AG09319 (cell line): ENCODE results near the gene BASP1.

ENCODE experiments used
- DNase-seq: peaks from one replicate; pipeline ENCODE4 v3.0.0-alpha.2; 2010; ENCODE audit warnings: low read depth; ENCODE audit errors: extremely low read depth
- TF ChIP-seq, protein P1 (sequence below): IDR thresholded peaks from 2 replicates; pipeline ENCODE4 v1.5.1; 2011; ENCODE audit warnings: low read depth, mild to moderate bottlenecking, inconsistent platforms, low read length, moderate library complexity

The BASP1 gene

DNA sequence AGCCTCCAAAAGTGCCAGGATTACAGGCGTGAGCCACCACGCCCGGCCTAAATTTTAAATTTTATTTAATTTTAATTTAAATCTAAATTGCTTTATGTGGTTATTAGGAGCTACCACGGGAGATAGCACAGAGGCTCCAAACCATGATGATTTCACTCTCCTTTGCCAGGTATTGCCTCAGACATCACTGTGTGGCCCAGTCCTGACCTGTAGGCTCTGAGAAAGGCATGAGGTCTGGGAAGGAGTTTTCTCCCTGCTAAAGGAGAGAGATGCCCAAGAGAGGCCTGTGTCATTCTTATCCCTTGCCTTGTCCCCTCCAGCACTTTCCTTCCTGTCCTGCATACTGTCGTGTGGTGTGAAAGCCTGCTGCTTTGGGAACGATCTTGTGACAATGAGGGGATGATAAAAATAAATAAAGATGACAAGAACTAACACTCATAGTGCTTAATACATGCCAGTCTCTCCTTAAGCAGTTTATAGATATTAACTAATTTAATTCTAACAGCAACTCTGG is 37.0 kb upstream of the BASP1 start:
- TF ChIP-seq, protein P1, sequence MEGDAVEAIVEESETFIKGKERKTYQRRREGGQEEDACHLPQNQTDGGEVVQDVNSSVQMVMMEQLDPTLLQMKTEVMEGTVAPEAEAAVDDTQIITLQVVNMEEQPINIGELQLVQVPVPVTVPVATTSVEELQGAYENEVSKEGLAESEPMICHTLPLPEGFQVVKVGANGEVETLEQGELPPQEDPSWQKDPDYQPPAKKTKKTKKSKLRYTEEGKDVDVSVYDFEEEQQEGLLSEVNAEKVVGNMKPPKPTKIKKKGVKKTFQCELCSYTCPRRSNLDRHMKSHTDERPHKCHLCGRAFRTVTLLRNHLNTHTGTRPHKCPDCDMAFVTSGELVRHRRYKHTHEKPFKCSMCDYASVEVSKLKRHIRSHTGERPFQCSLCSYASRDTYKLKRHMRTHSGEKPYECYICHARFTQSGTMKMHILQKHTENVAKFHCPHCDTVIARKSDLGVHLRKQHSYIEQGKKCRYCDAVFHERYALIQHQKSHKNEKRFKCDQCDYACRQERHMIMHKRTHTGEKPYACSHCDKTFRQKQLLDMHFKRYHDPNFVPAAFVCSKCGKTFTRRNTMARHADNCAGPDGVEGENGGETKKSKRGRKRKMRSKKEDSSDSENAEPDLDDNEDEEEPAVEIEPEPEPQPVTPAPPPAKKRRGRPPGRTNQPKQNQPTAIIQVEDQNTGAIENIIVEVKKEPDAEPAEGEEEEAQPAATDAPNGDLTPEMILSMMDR, result no peak
- DNase-seq, result no peak

DNA sequence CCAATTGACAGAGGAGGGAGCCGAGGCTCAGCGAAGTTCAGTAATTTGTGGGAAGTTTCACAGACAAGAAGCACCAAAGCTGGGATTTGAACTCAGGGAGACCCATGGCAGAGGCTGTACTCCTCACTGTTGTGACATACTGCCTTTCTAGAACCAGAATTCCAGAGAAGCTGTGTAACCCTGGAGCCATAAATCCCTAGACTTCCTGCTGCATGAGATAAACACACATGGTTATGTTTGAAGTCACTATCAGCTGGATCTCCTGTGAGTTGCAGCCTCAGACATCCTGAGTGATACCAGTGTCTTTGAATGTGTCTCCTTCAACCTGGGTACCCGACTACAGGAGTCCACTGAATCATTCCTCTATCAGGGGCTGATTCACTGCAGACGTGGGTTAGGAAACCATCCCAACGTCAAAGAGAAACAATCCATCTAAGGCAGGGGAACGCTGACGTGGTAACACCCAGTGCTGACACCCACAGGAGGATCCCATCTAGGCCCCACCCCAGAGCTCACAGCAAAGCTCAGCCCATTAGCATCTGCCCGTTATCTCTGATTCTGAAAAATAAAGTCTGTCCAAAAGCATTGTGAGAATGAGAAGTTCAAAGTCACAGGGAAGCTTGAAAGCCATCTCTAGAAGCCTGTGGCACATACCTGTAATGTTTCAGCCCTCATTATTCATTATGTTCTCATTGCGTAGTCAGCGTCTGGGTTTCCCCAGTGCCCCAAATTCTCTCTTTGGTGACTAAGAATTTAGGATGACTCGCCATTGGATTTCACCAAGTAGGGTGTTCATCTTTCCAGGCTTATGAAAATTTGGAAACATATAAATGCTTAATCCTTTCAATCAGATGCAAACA is 36.3 kb upstream of the BASP1 start:
- DNase-seq, result peak; percentile 51
- TF ChIP-seq, protein P1, result no peak

DNA sequence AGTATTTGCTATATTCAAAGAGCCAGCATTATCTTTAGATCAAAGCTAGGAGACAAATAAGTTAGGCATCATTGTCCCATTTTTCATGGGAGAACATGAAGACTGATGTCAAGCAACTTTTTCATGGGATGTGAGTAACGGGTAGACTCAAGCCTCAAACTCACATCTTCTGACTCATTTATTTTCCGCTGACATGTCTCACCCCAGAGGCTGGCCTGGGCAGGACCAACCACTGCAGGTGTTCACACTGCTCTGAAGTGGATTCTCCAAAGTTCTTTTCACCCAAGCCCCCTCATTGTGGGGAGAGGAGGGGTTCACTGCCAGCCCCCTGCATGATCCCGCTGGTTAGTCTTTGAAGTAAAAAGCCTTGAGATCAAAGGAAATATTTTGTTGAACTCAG is 34.9 kb upstream of the BASP1 start:
- TF ChIP-seq, protein P1, result no peak
- DNase-seq, result no peak

DNA sequence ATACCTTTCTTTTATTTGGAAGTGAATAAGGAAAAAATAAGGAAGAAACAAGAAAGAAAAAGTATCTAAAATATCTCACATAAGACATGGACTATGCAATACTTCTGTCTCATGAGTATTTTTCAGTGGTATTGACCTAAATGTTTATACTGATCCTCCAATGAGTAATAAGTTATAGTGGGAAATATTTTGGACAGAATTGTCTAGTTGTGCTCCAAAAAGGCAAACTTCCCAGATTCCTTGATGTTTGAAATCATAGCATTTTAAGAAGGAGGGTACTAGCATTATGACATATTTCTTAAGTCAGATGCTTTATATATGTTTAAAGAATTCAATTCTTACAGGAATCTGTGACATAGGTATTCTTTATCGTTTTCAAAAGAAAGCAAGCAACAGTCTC is 34.5 kb upstream of the BASP1 start:
- TF ChIP-seq, protein P1, result no peak

DNA sequence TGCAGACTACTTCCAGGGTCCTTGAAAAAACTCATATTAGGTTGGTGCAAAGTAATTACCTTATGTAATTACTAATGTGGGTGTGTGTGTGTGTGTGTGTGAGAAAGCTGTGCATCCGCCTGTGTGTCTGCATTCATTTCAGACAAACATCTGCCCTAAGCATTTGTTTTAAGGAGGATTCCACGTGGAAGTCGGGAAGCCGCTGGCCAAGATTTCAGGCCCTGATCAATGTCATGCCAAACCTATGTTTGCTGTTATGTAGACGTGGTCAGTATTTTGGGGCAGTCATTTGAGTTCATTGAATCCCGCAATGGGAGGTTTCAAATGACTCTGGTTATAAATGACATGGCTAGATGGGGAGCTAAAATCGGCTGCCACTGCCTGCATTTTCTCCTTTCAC is 33.6 kb upstream of the BASP1 start:
- DNase-seq, result no peak
- TF ChIP-seq, protein P1, result no peak

More for the DNA sequence above, 34.5 kb upstream of the BASP1 start:
- no peak for DNase-seq

DNA sequence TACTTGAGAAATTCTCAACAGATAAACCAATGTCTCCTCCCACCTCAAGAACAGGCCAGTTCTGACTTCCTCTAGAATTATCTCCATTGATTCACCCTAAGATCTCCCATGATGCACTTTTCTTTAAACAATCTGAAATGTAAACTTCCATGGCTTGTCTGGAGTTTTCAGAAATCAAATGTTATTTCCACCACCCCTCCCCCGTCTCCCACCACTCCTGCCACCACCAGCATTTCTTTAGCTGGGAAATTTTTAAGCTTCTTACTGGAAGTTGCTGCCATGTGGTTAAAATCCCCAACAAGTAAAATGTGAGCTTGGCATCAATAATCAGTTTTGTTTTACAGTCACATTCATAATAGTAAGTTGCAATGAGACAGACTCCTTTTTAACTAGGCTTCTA is 32.8 kb upstream of the BASP1 start:
- TF ChIP-seq, protein P1, result no peak
- no peak for DNase-seq

DNA sequence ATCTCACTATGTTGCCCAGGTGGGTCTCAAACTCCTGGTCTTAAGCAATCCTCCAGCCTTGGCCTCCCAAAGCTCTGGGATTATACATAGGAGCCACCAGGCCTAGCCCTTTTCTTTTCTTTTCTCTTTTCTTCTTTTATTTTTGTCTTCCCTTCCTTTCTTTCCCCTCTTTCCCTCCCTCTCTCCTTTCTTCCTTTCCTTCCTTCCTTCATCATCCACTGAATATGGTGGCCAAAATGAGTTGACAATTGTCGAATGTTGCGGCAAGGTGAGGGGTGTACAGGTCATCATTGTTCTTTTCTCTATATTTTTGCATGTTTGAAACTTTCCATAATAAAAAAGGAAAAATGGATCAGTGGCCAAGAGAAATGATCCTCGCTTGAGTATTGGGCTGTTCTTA is 32.1 kb upstream of the BASP1 start:
- TF ChIP-seq, protein P1, result no peak
- no peak for DNase-seq
